PFSK-1 (cell line): Measurements from ENCODE around the gene MAPK14.

Experiments
- FOXP2 ChIP-seq: optimal IDR thresholded peaks from 2 replicates; pipeline ENCODE3; 2011; ENCODE audit warnings: borderline replicate concordance, control low read depth, inconsistent platforms; ENCODE audit not compliant: insufficient read depth; ENCODE audit errors: extremely low read length, extremely low read depth
- POLR2AphosphoS5 ChIP-seq: IDR thresholded peaks from 2 replicates; pipeline ENCODE4 v1.6.1; 2012; ENCODE audit warnings: low read depth, mild to moderate bottlenecking, control low read depth, low read length, moderate library complexity
- REST ChIP-seq, 2 experiments: IDR thresholded peaks; 2 replicates each; pipeline versions ENCODE4 v1.6.1 to v1.8.0; 2011 to 2012; ENCODE audit warnings: low read depth in 2 of 2, low read length in 2 of 2, control low read depth in 1 of 2, inconsistent platforms in 1 of 2, mild to moderate bottlenecking in 1 of 2, moderate library complexity in 1 of 2; ENCODE audit not compliant: insufficient read depth in 1 of 2
- SIN3A ChIP-seq: IDR thresholded peaks from 2 replicates; pipeline ENCODE4 v1.6.1; 2012; ENCODE audit warnings: mild to moderate bottlenecking, low read length, moderate library complexity, borderline replicate concordance; ENCODE audit not compliant: insufficient read depth
- TAF1 ChIP-seq: IDR thresholded peaks from 2 replicates; pipeline ENCODE4 v1.6.1; 2012; ENCODE audit warnings: low read length, control low read depth, borderline replicate concordance; ENCODE audit not compliant: insufficient read depth

The MAPK14 gene

GRCh38 chr6:36141961-36142360, 114.4 kb downstream of the MAPK14 start:
- no peak for TF ChIP-seq REST (IDR thresholded peaks at IDR 0.05; ENCODE audit: insufficient read depth in 1 of 2, low read depth in 2 of 2, low read length in 2 of 2)
- no peak for TF ChIP-seq TAF1
- TF ChIP-seq FOXP2, result no peak
- TF ChIP-seq SIN3A, result no peak
- TF ChIP-seq POLR2AphosphoS5, result no peak

GRCh38 chr6:36142971-36143838, 115.6 kb downstream of the MAPK14 start:
- TF ChIP-seq REST (IDR thresholded peaks at IDR 0.05; ENCODE audit: insufficient read depth in 1 of 2, low read depth in 2 of 2, low read length in 2 of 2), result no peak
- TF ChIP-seq POLR2AphosphoS5, result no peak
- no peak for TF ChIP-seq SIN3A
- no peak for TF ChIP-seq FOXP2

DNA sequence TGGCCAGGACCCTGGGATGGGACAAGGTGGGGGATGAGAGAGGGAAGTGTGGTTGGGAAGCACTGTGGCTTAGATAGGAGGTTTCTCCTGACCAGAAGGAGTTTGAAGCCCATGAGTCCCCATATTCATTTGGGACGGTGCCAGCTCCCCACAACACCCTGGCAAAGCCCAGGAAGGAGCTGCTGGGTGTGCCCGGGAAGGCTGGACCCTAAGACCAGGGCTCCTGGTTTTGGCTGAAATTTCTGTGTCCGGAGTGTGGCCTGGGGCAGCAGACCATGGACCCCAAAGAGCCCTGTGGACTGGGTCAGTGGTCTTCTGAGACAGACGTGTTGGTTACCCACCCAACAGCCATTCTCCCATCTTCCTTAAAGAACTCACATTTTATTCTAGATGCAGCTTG, 117.9 kb downstream of the MAPK14 start:
- no peak for TF ChIP-seq REST (IDR thresholded peaks at IDR 0.05; ENCODE audit: insufficient read depth in 1 of 2, low read depth in 2 of 2, low read length in 2 of 2)

GRCh38 chr6:36147294-36147693, 119.7 kb downstream of the MAPK14 start:
- TF ChIP-seq POLR2AphosphoS5 (no peak), TAF1 (no peak), FOXP2 (no peak), SIN3A (no peak), REST (IDR thresholded peaks at IDR 0.05; ENCODE audit: insufficient read depth in 1 of 2, low read depth in 2 of 2, low read length in 2 of 2) (no peak)

DNA sequence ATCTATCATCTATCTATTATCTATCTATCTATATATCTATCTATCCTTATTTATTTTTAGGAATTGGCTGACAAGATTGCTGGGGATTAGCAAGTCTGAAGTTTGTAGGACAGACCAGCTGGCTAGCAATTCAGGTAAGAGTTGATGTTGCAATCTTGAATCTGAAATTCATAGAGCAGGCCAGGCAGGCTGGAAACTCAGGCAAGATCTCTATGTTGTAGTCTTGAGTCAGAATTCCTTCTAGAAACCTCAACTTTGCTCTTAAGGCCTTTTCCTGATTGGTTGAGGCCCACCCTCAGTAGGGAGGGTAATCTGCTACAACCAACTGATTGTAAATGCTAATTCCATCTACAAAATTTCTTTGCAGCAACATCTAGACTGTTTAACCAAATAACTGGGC, 121.9 kb downstream of the MAPK14 start:
- TF ChIP-seq FOXP2, result no peak
- no peak for TF ChIP-seq SIN3A
- no peak for TF ChIP-seq POLR2AphosphoS5
- no peak for TF ChIP-seq TAF1
- TF ChIP-seq REST (IDR thresholded peaks at IDR 0.05; ENCODE audit: insufficient read depth in 1 of 2, low read depth in 2 of 2, low read length in 2 of 2), result no peak
